SW480 (cell line): ENCODE results near the gene UBE2L3.

ENCODE experiments used
- DNase-seq: peaks from one replicate; pipeline ENCODE4 v3.0.0-alpha.2; 2016; ENCODE audit warnings: low spot score

UBE2L3 gene

GRCh38 chr22:21646608-21647590 is 79.4 kb downstream of the UBE2L3 start:
- peak; percentile 82 for DNase-seq

- no peak for DNase-seq
Measured at GRCh38 chr22:21650280-21650679, 82.8 kb downstream of the UBE2L3 start.

GRCh38 chr22:21650823-21651520 is 83.5 kb downstream of the UBE2L3 start:
- DNase-seq = no peak

GRCh38 chr22:21651521-21652009 is 84.1 kb downstream of the UBE2L3 start:
- DNase-seq = no peak

DNA sequence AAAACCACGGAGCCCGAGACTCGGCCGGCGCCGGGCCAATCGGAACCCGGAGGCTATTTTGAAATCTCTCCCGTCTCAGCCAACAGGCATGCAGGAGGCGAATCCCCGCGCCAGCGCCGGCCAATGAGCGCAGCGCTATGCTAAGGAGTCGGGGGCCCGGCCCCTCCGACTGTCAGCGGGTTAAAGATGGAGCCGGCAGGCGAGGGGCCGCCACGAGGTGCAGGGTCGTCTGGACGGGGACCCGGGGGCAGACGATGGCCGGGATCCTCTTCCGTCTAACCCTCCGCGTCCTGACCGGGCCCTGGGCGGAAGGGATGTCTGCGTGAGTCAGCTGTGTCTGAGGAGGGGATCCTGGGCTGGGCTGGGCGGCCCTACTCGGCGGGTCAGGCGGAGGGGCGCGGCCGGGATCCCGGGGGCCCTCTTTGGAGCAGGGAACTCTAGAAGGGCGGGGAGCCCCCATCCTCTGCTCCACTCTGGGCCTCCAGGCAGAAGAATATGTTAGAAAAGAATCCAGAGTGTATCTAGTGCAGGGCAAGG is 84.6 kb downstream of the UBE2L3 start:
- peak; percentile 70 for DNase-seq

- DNase-seq = no peak
Measured at GRCh38 chr22:21652547-21653545, 85.3 kb downstream of the UBE2L3 start.

GRCh38 chr22:21657020-21657359 is 89.5 kb downstream of the UBE2L3 start:
- DNase-seq = no peak

GRCh38 chr22:21657360-21658032 is 90.0 kb downstream of the UBE2L3 start:
- peak; percentile 78 for DNase-seq

- DNase-seq = no peak
Measured at GRCh38 chr22:21659864-21660525, 92.5 kb downstream of the UBE2L3 start.

- DNase-seq = no peak
Measured at GRCh38 chr22:21660904-21661303, 93.4 kb downstream of the UBE2L3 start.

GRCh38 chr22:21661991-21662390 is 94.5 kb downstream of the UBE2L3 start:
- DNase-seq = no peak

- DNase-seq = no peak
Measured at GRCh38 chr22:21663738-21664137, 96.2 kb downstream of the UBE2L3 start.

DNA sequence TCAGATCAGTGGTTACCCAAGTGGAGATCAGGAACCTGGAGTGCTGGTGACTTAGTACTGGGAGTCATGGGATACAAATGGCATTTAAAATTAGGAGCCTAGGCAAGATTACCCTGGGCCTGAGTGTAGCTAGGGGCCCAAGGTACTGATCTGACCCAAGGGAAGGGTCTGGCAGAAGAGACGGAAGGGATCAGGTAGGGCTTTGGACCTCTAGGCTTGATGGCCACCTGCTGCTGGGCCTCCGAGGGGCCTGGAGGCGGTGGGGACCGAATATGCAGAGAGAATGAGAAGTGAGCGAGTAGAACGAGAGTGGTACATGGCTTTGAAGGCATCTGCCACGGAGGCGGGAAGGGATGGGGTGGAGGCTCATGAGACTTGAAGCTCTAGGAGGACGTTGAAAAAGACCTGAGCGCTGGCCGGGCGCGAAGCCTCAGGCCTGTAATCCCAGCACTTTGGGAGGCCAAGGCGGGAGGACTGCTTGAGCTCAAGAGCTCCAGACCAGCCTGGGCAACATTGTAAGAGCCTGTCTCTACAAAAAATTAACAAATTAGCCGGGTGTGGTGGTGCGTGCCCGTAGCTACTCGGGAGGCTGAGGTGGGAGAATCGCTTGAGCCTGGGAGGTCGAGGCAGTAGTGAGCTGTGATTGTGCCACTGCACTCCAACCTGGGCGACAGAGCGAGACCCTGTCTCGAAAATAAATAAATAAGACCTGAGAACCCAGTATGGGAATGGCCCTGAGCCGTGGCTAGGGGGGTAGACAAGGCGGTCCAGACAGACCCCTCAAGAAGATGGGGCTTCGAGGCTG is 97.7 kb downstream of the UBE2L3 start:
- no peak for DNase-seq

GRCh38 chr22:21666786-21667185 is 99.3 kb downstream of the UBE2L3 start:
- DNase-seq = no peak

- DNase-seq = no peak
Measured at GRCh38 chr22:21669026-21669425, 101.5 kb downstream of the UBE2L3 start.

- no peak for DNase-seq
Measured at GRCh38 chr22:21672107-21672629, 104.7 kb downstream of the UBE2L3 start.
